Sigmoid colon (tissue), 3 donors: ENCODE measurements around the gene SRSF6.

Experiments used
- POLR2A ChIP-seq, 2 donors: fragments of 450-650 bp; IDR thresholded peaks; one replicate each; pipeline ENCODE4 v1.6.1; 2016; ENCODE audit warnings: antibody characterized with exemption in 2 of 2, mild to moderate bottlenecking in 2 of 2, moderate library complexity in 2 of 2
- TF ChIP-seq, protein P1 (sequence below), 4 experiments: fragments of 450-650 bp in 3 of 4; fragments of 200-600 bp in 1 of 4; IDR thresholded peaks; one replicate each; pipeline ENCODE4 v1.5.1; 2016 to 2019; ENCODE audit warnings: antibody characterized with exemption in 4 of 4, mild to moderate bottlenecking in 3 of 4, moderate library complexity in 2 of 4

GRCh38 chr20:43490038-43490437 lies 32.3 kb downstream of the SRSF6 start:
- no peak for TF ChIP-seq POLR2A (IDR thresholded peaks at IDR 0.05)
- TF ChIP-seq, protein P1, sequence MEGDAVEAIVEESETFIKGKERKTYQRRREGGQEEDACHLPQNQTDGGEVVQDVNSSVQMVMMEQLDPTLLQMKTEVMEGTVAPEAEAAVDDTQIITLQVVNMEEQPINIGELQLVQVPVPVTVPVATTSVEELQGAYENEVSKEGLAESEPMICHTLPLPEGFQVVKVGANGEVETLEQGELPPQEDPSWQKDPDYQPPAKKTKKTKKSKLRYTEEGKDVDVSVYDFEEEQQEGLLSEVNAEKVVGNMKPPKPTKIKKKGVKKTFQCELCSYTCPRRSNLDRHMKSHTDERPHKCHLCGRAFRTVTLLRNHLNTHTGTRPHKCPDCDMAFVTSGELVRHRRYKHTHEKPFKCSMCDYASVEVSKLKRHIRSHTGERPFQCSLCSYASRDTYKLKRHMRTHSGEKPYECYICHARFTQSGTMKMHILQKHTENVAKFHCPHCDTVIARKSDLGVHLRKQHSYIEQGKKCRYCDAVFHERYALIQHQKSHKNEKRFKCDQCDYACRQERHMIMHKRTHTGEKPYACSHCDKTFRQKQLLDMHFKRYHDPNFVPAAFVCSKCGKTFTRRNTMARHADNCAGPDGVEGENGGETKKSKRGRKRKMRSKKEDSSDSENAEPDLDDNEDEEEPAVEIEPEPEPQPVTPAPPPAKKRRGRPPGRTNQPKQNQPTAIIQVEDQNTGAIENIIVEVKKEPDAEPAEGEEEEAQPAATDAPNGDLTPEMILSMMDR (IDR thresholded peaks at IDR 0.05), result no peak
